ENCODE data around the gene MAP4K5. TPM values are rescaled to one million over a fixed set of nuclear protein-coding genes. Genes with fewer than 3 reads are reported as not detected.
A peak's percentile ranks its signal among the peaks of the same experiment; 100 is the strongest.

MAP4K5 gene
- total RNA-seq, 2 donors from 2014 or later = 17.9 to 22.3 TPM

- H3K27ac Mint-ChIP-seq = no peak overlapping the region
- H3K9me3 Mint-ChIP-seq = peaks cover 3% of the 10 kb centered on the region
- peaks cover 66% of the 10 kb centered on the region for H3K36me3 Mint-ChIP-seq (ENCODE audit: low read depth)
- no peaks in the 10 kb centered on the region for H3K27me3 Mint-ChIP-seq
- no peaks in the 10 kb centered on the region for H3K4me1 Mint-ChIP-seq
- ATAC-seq (replicated peaks) = no peak
- H3K4me3 Mint-ChIP-seq = no peak overlapping the region
Observed at GRCh38 chr14:50477760-50478159, 54.6 kb downstream of the MAP4K5 start.

- H3K27ac Mint-ChIP-seq = no peak overlapping the region
- ATAC-seq (replicated peaks) = no peak
- H3K4me1 Mint-ChIP-seq = no peaks in the 10 kb centered on the region
- peaks cover 82% of the 10 kb centered on the region for H3K36me3 Mint-ChIP-seq (ENCODE audit: low read depth)
- peaks cover 5% of the 10 kb centered on the region for H3K9me3 Mint-ChIP-seq
- no peak overlapping the region for H3K4me3 Mint-ChIP-seq
- H3K27me3 Mint-ChIP-seq = no peaks in the 10 kb centered on the region
Observed at GRCh38 chr14:50476134-50476533, 56.2 kb downstream of the MAP4K5 start.

- H3K27ac Mint-ChIP-seq = no peak overlapping the region
- H3K27me3 Mint-ChIP-seq = no peaks in the 10 kb centered on the region
- no peak overlapping the region for H3K4me3 Mint-ChIP-seq
- no peak for ATAC-seq (replicated peaks)
- peaks cover 87% of the 10 kb centered on the region for H3K36me3 Mint-ChIP-seq (ENCODE audit: low read depth)
- no peaks in the 10 kb centered on the region for H3K4me1 Mint-ChIP-seq
- peaks cover 8% of the 10 kb centered on the region for H3K9me3 Mint-ChIP-seq
Observed at GRCh38 chr14:50475460-50475859, 56.9 kb downstream of the MAP4K5 start.

- Mint-ChIP-seq H3K36me3 (ENCODE audit: low read depth) (peaks cover 89% of the 10 kb centered on the region), H3K9me3 (peaks cover 12% of the 10 kb centered on the region), H3K27ac (no peak overlapping the region)
Observed at GRCh38 chr14:50471838-50472465, 60.4 kb downstream of the MAP4K5 start.

GRCh38 chr14:50469982-50470381 is 62.4 kb downstream of the MAP4K5 start:
- no peak overlapping the region for H3K27ac Mint-ChIP-seq
- peaks cover 12% of the 10 kb centered on the region for H3K9me3 Mint-ChIP-seq
- no peaks in the 10 kb centered on the region for H3K27me3 Mint-ChIP-seq
- H3K36me3 Mint-ChIP-seq (ENCODE audit: low read depth) = peaks cover 91% of the 10 kb centered on the region
- no peaks in the 10 kb centered on the region for H3K4me1 Mint-ChIP-seq
- H3K4me3 Mint-ChIP-seq = no peak overlapping the region
- no peak for ATAC-seq (replicated peaks)

More at GRCh38 chr14:50471838-50472465, 60.4 kb downstream of the MAP4K5 start:
- no peak for ATAC-seq (replicated peaks)
- no peaks in the 10 kb centered on the region for H3K27me3 Mint-ChIP-seq
- no peak overlapping the region for H3K4me3 Mint-ChIP-seq
- no peaks in the 10 kb centered on the region for H3K4me1 Mint-ChIP-seq

GRCh38 chr14:50462111-50462510 is 70.3 kb downstream of the MAP4K5 start:
- ATAC-seq (replicated peaks) = no peak

GRCh38 chr14:50453869-50454268 is 78.5 kb downstream of the MAP4K5 start:
- peak overlapping the region; percentile 3 for H3K27ac Mint-ChIP-seq
- no peak for ATAC-seq (replicated peaks)
- H3K36me3 Mint-ChIP-seq (ENCODE audit: low read depth) = peaks cover 51% of the 10 kb centered on the region
- H3K9me3 Mint-ChIP-seq = peaks cover 3% of the 10 kb centered on the region
- H3K4me3 Mint-ChIP-seq = no peak overlapping the region
- peaks cover 3% of the 10 kb centered on the region for H3K4me1 Mint-ChIP-seq
- no peaks in the 10 kb centered on the region for H3K27me3 Mint-ChIP-seq

More at GRCh38 chr14:50462111-50462510, 70.3 kb downstream of the MAP4K5 start:
- H3K4me3 Mint-ChIP-seq = no peak overlapping the region
- no peaks in the 10 kb centered on the region for H3K4me1 Mint-ChIP-seq
- no peak overlapping the region for H3K27ac Mint-ChIP-seq
- H3K27me3 Mint-ChIP-seq = no peaks in the 10 kb centered on the region
- no peaks in the 10 kb centered on the region for H3K9me3 Mint-ChIP-seq
- H3K36me3 Mint-ChIP-seq (ENCODE audit: low read depth) = peaks cover 37% of the 10 kb centered on the region

GRCh38 chr14:50452979-50453705 is 79.2 kb downstream of the MAP4K5 start:
- Mint-ChIP-seq H3K27ac (peak overlapping the region; percentile 3), H3K4me1 (peaks cover 3% of the 10 kb centered on the region), H3K27me3 (no peaks in the 10 kb centered on the region), H3K9me3 (peaks cover 3% of the 10 kb centered on the region), H3K36me3 (ENCODE audit: low read depth) (peaks cover 51% of the 10 kb centered on the region), H3K4me3 (no peak overlapping the region)
- peak; percentile 96 for ATAC-seq (replicated peaks)

- peaks cover 57% of the 10 kb centered on the region for H3K36me3 Mint-ChIP-seq (ENCODE audit: low read depth)
- no peak overlapping the region for H3K4me3 Mint-ChIP-seq
- peaks cover 3% of the 10 kb centered on the region for H3K4me1 Mint-ChIP-seq
- H3K27ac Mint-ChIP-seq = peak overlapping the region; percentile 3
- ATAC-seq (replicated peaks) = no peak
- H3K27me3 Mint-ChIP-seq = no peaks in the 10 kb centered on the region
- peaks cover 3% of the 10 kb centered on the region for H3K9me3 Mint-ChIP-seq
Observed at GRCh38 chr14:50452296-50452695, 80.1 kb downstream of the MAP4K5 start.

- H3K4me1 Mint-ChIP-seq = peaks cover 3% of the 10 kb centered on the region
- no peak overlapping the region for H3K27ac Mint-ChIP-seq
- peaks cover 3% of the 10 kb centered on the region for H3K9me3 Mint-ChIP-seq
- no peak for ATAC-seq (replicated peaks)
- no peak overlapping the region for H3K4me3 Mint-ChIP-seq
- peaks cover 61% of the 10 kb centered on the region for H3K36me3 Mint-ChIP-seq (ENCODE audit: low read depth)
- H3K27me3 Mint-ChIP-seq = no peaks in the 10 kb centered on the region
Observed at GRCh38 chr14:50451854-50452253, 80.5 kb downstream of the MAP4K5 start.

GRCh38 chr14:50447461-50447860 is 84.9 kb downstream of the MAP4K5 start:
- H3K4me3 Mint-ChIP-seq = no peak overlapping the region
- peaks cover 76% of the 10 kb centered on the region for H3K36me3 Mint-ChIP-seq (ENCODE audit: low read depth)
- H3K4me1 Mint-ChIP-seq = peaks cover under 1% of the 10 kb centered on the region
- no peak overlapping the region for H3K27ac Mint-ChIP-seq
- H3K9me3 Mint-ChIP-seq = peaks cover 3% of the 10 kb centered on the region
- ATAC-seq (replicated peaks) = no peak
- H3K27me3 Mint-ChIP-seq = no peaks in the 10 kb centered on the region

- peaks cover 77% of the 10 kb centered on the region for H3K36me3 Mint-ChIP-seq (ENCODE audit: low read depth)
Observed at GRCh38 chr14:50434528-50434927, 97.8 kb downstream of the MAP4K5 start.

GRCh38 chr14:50432131-50432530 is 100.2 kb downstream of the MAP4K5 start:
- Mint-ChIP-seq H3K9me3 (peaks cover 3% of the 10 kb centered on the region), H3K4me1 (no peaks in the 10 kb centered on the region), H3K36me3 (ENCODE audit: low read depth) (peaks cover 73% of the 10 kb centered on the region), H3K4me3 (no peak overlapping the region), H3K27ac (no peak overlapping the region), H3K27me3 (no peaks in the 10 kb centered on the region)
- no peak for ATAC-seq (replicated peaks)

More at GRCh38 chr14:50434528-50434927, 97.8 kb downstream of the MAP4K5 start:
- Mint-ChIP-seq H3K9me3 (peaks cover 3% of the 10 kb centered on the region), H3K27me3 (no peaks in the 10 kb centered on the region), H3K4me1 (no peaks in the 10 kb centered on the region), H3K4me3 (no peak overlapping the region), H3K27ac (no peak overlapping the region)
- no peak for ATAC-seq (replicated peaks)

- Mint-ChIP-seq H3K27ac (no peak overlapping the region), H3K4me1 (no peaks in the 10 kb centered on the region), H3K36me3 (ENCODE audit: low read depth) (peaks cover 67% of the 10 kb centered on the region), H3K27me3 (no peaks in the 10 kb centered on the region), H3K9me3 (no peaks in the 10 kb centered on the region), H3K4me3 (no peak overlapping the region)
- ATAC-seq (replicated peaks) = no peak
Observed at GRCh38 chr14:50425816-50426215, 106.6 kb downstream of the MAP4K5 start.

- H3K36me3 Mint-ChIP-seq (ENCODE audit: low read depth) = peaks cover 74% of the 10 kb centered on the region
- no peaks in the 10 kb centered on the region for H3K9me3 Mint-ChIP-seq
- no peak overlapping the region for H3K4me3 Mint-ChIP-seq
- ATAC-seq (replicated peaks) = no peak
- no peak overlapping the region for H3K27ac Mint-ChIP-seq
- no peaks in the 10 kb centered on the region for H3K4me1 Mint-ChIP-seq
- H3K27me3 Mint-ChIP-seq = no peaks in the 10 kb centered on the region
Observed at GRCh38 chr14:50425105-50425504, 107.3 kb downstream of the MAP4K5 start.
